ENCODE measurements around the gene LRRN2. TPM values are rescaled to one million over a fixed set of nuclear protein-coding genes. Genes with fewer than 3 reads are reported as not detected.

The LRRN2 gene
- total and polyA plus RNA-seq, 9 of the 15 experiments (the other 6 are each of a cell fraction or from before 2014, with no cell fraction given) = 0.05 TPM; not detected in 8

DNA sequence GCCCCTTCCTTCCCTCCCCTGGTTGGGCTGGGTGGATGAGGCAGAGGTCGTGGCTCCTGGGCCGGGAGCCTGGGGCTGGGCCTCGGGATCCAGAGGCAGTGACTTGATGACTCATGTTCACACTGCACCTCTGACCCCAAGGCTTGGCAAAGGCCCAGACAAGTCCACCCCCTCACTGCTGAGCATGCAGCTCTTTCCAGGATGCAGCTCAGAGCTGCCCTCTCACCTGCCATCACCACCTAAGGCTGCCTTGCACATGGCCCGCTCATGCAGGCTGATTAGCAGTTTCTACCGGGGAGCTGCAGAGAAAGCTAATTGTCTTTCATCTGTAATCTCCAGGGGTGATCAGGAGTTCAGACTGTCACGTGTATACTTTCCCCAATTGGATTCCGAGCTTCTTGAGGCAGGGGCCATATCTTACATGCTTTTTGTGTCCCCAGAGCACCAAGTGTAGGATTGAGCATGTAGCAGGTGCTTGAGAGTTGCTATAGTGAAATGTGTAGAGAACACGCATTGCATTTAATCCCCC is 62.1 kb downstream of the LRRN2 start (continued):
- TF ChIP-seq, protein P1, sequence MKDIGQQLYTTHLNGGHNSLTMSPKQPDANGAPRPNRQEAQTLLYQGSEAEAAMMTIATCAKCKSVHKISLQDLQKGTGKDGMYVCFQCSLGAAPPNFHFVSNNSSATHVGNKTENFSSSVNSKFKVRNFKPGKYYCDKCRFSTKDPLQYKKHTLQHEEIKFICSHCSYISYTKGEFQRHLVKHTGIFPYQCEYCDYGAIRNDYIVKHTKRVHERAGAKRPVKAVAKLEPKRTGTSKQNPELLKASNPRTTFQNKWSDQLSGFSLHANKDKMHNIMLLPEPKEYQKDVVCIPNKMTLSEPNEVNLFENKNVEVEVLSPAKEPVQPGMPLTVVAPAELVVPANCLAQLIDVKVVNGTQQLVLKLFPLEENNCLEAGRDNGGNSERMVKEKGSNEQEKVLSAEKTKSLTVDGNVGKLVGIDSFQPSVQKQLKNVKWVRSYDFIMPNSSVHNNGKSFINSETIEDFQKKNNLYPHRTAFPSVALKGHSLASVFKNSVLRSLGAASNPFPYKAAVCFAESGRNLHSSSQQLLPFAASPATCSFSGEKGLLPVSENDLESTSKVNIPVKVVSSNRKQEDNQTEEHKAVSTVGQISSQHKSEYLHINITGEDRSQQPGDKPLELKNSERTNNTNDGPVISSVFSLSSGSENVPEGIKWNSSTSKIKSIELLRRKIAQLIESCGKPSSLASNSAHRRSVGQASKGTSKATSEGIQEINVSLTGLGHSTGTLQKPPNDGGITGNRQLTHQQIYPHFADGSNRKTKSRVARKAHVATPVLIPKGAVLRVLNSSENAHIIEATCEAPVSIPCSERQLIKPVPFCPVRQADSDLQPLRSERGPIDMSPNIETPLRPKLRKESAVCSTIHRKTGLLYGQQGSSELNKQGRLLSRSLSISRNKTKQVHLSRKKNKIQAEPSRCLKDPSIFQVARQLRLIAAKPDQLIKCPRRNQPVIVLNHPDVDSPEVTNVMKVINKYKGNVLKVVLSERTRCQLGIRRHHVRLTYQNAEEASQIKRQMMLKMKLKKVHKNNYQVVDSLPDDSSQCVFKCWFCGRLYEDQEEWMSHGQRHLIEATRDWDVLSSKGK (CRISPR knock-in tag; IDR thresholded peaks at IDR 0.05) = no peak
- TF ChIP-seq PCBP1 (IDR thresholded peaks at IDR 0.05; ENCODE audit: low read depth, low read length, poor library complexity, severe bottlenecking) = no peak
- no peak for TF ChIP-seq STAG1 (CRISPR knock-in tag; IDR thresholded peaks at IDR 0.05; ENCODE audit: borderline replicate concordance)
- TF ChIP-seq ERF (CRISPR knock-in tag; IDR thresholded peaks at IDR 0.05) = no peak
- no peak for TF ChIP-seq ESRRA (IDR thresholded peaks at IDR 0.05; ENCODE audit: borderline replicate concordance, low read depth)
- TF ChIP-seq ZKSCAN3 (CRISPR knock-in tag; IDR thresholded peaks at IDR 0.05) = no peak
- TF ChIP-seq, protein P2, sequence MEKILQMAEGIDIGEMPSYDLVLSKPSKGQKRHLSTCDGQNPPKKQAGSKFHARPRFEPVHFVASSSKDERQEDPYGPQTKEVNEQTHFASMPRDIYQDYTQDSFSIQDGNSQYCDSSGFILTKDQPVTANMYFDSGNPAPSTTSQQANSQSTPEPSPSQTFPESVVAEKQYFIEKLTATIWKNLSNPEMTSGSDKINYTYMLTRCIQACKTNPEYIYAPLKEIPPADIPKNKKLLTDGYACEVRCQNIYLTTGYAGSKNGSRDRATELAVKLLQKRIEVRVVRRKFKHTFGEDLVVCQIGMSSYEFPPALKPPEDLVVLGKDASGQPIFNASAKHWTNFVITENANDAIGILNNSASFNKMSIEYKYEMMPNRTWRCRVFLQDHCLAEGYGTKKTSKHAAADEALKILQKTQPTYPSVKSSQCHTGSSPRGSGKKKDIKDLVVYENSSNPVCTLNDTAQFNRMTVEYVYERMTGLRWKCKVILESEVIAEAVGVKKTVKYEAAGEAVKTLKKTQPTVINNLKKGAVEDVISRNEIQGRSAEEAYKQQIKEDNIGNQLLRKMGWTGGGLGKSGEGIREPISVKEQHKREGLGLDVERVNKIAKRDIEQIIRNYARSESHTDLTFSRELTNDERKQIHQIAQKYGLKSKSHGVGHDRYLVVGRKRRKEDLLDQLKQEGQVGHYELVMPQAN (IDR thresholded peaks at IDR 0.05; ENCODE audit: borderline replicate concordance) = no peak
- TF ChIP-seq, protein P3, sequence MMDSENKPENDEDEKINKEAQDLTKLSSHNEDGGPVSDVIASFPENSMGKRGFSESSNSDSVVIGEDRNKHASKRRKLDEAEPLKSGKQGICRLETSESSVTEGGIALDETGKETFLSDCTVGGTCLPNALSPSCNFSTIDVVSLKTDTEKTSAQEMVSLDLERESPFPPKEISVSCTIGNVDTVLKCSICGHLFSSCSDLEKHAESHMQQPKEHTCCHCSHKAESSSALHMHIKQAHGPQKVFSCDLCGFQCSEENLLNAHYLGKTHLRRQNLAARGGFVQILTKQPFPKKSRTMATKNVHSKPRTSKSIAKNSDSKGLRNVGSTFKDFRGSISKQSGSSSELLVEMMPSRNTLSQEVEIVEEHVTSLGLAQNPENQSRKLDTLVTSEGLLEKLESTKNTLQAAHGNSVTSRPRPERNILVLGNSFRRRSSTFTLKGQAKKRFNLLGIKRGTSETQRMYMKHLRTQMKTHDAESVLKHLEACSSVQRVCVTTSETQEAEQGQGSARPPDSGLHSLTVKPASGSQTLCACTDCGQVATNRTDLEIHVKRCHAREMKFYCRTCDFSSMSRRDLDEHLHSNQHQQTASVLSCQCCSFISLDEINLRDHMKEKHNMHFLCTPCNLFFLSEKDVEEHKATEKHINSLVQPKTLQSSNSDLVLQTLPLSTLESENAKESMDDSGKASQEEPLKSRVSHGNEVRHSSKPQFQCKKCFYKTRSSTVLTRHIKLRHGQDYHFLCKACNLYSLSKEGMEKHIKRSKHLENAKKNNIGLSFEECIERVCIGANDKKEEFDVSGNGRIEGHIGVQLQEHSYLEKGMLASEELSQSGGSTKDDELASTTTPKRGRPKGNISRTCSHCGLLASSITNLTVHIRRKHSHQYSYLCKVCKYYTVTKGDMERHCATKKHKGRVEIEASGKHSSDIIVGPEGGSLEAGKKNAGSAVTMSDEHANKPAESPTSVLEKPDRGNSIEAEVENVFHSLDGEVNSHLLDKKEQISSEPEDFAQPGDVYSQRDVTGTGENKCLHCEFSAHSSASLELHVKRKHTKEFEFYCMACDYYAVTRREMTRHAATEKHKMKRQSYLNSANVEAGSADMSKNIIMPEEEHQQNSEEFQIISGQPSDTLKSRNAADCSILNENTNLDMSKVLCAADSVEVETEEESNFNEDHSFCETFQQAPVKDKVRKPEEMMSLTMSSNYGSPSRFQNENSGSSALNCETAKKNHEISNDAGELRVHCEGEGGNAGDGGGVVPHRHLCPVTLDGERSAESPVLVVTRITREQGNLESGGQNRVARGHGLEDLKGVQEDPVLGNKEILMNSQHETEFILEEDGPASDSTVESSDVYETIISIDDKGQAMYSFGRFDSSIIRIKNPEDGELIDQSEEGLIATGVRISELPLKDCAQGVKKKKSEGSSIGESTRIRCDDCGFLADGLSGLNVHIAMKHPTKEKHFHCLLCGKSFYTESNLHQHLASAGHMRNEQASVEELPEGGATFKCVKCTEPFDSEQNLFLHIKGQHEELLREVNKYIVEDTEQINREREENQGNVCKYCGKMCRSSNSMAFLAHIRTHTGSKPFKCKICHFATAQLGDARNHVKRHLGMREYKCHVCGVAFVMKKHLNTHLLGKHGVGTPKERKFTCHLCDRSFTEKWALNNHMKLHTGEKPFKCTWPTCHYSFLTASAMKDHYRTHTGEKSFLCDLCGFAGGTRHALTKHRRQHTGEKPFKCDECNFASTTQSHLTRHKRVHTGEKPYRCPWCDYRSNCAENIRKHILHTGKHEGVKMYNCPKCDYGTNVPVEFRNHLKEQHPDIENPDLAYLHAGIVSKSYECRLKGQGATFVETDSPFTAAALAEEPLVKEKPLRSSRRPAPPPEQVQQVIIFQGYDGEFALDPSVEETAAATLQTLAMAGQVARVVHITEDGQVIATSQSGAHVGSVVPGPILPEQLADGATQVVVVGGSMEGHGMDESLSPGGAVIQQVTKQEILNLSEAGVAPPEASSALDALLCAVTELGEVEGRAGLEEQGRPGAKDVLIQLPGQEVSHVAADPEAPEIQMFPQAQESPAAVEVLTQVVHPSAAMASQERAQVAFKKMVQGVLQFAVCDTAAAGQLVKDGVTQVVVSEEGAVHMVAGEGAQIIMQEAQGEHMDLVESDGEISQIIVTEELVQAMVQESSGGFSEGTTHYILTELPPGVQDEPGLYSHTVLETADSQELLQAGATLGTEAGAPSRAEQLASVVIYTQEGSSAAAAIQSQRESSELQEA (IDR thresholded peaks at IDR 0.05; ENCODE audit: low read depth) = no peak
- TF ChIP-seq CBFA2T3 (IDR thresholded peaks at IDR 0.05) = peak; percentile 41; the same call in 1 of the 2 replicates
- TF ChIP-seq, protein P4, sequence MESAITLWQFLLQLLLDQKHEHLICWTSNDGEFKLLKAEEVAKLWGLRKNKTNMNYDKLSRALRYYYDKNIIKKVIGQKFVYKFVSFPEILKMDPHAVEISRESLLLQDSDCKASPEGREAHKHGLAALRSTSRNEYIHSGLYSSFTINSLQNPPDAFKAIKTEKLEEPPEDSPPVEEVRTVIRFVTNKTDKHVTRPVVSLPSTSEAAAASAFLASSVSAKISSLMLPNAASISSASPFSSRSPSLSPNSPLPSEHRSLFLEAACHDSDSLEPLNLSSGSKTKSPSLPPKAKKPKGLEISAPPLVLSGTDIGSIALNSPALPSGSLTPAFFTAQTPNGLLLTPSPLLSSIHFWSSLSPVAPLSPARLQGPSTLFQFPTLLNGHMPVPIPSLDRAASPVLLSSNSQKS (CRISPR knock-in tag; IDR thresholded peaks at IDR 0.05) = no peak

Measured in K562 (cell line).